Fibroblast of upper back skin (primary cell): ENCODE results near the gene COMT.

Experiments used
- DNase-seq: peaks from one replicate; pipeline ENCODE4 v3.0.0-alpha.2; 2013

The COMT gene

GRCh38 chr22:19984851-19985811 is 43.6 kb downstream of the COMT start:
- DNase-seq: no peak

- DNase-seq: no peak
Measured at GRCh38 chr22:19986011-19986409, 44.4 kb downstream of the COMT start.

- DNase-seq: peak; percentile 63
Measured at GRCh38 chr22:19986410-19987341, 45.1 kb downstream of the COMT start.

GRCh38 chr22:19987394-19988306 is 46.1 kb downstream of the COMT start:
- DNase-seq: no peak

- no peak for DNase-seq
Measured at GRCh38 chr22:19988331-19988808, 46.8 kb downstream of the COMT start.

GRCh38 chr22:19988965-19989724 is 47.6 kb downstream of the COMT start:
- DNase-seq: no peak

- no peak for DNase-seq
Measured at GRCh38 chr22:19989725-19990067, 48.1 kb downstream of the COMT start.

GRCh38 chr22:19990188-19990587 is 48.6 kb downstream of the COMT start:
- DNase-seq: no peak

- DNase-seq: no peak
Measured at GRCh38 chr22:19990609-19991394, 49.2 kb downstream of the COMT start.

- DNase-seq: no peak
Measured at GRCh38 chr22:19991395-19991644, 49.7 kb downstream of the COMT start.

GRCh38 chr22:19991645-19992451 is 50.3 kb downstream of the COMT start:
- DNase-seq: no peak

GRCh38 chr22:19992481-19992911 is 50.9 kb downstream of the COMT start:
- DNase-seq: no peak

GRCh38 chr22:19992921-19993355 is 51.4 kb downstream of the COMT start:
- DNase-seq: no peak

- DNase-seq: no peak
Measured at GRCh38 chr22:19993926-19994325, 52.4 kb downstream of the COMT start.

- DNase-seq: no peak
Measured at GRCh38 chr22:19994851-19995610, 53.5 kb downstream of the COMT start.

- DNase-seq: peak; percentile 26
Measured at GRCh38 chr22:19995611-19996339, 54.2 kb downstream of the COMT start.

GRCh38 chr22:19996694-19997384 is 55.3 kb downstream of the COMT start:
- no peak for DNase-seq
